AG04450 (cell line): ENCODE data around the gene SCGB1A1. TPM values are rescaled to one million over a fixed set of nuclear protein-coding genes. Genes with fewer than 3 reads are reported as not detected.

Experiments used
- CTCF ChIA-PET: fragments of 300-600, 350-600 bp; formaldehyde crosslinking; extraction: SDS; loops from one replicate; lab custom pipeline; 2022; ENCODE audit warnings: antibody characterized with exemption, inconsistent platforms; lab: Charles Lee
- POLR2A ChIA-PET: fragments of 350-600 bp; formaldehyde crosslinking; extraction: SDS; loops from one replicate; lab custom pipeline; 2021; ENCODE audit warnings: antibody characterized with exemption, inconsistent platforms; lab: Yijun Ruan, JAX
- DNase-seq: peaks from one replicate; pipeline ENCODE4 v3.0.0-alpha.2; 2011; ENCODE audit warnings: low read depth, low spot score
- H3K27ac ChIP-seq: one replicate; pipeline ENCODE4 v1.5.1; 2012; ENCODE audit warnings: low read depth, low read length, control low read depth
- H3K27me3 ChIP-seq: one replicate; pipeline ENCODE4 v1.6.0; 2012; ENCODE audit warnings: low read length; ENCODE audit not compliant: control insufficient read depth, insufficient read depth
- H3K4me3 ChIP-seq: 2 replicates; pipeline ENCODE4 v1.5.1; 2011; ENCODE audit warnings: mild to moderate bottlenecking, low read depth, low read length, control low read depth
- H3K9me3 ChIP-seq: 2 replicates; pipeline ENCODE4 v1.5.1; 2012; ENCODE audit warnings: low read length; ENCODE audit not compliant: control insufficient read depth, insufficient read depth
- polyA plus RNA-seq: library from polyadenylated mRNA; depleted of rRNA; stranded (reverse); fragments of >200 nt; gene quantifications from 2 replicates; pipeline ENCODE4 v1.2.3, GENCODE V29; 2011
- TF ChIP-seq, protein P1 (sequence below): IDR thresholded peaks from 2 replicates; pipeline ENCODE4 v1.5.1; 2011; ENCODE audit warnings: low read depth, low read length, control low read depth, inconsistent platforms

SCGB1A1 gene
- polyA plus RNA-seq, 1 experiment, result not detected

DNA sequence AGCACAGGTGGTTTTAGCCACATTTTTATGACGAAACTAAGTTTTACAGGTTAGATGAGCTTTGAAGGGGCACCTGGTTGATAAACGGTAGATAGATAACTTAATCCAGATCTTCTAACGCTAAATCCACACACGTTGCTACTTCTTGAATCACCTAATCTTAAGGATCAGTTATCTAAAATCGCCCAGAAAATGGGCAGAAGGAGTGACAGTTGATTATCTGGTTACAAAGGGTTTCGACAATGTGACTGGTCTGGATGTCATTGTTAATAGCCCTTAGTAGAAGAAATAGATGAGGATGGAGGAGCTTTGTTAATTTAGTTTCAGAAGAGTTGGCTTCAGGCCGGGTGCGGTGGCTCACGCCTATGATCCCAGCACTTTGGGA lies 43.7 kb downstream of the SCGB1A1 start:
- no peak for DNase-seq
- H3K9me3 ChIP-seq, result no peaks in the 10 kb centered on the region
- no peak overlapping the region for H3K27ac ChIP-seq
- no peaks in the 10 kb centered on the region for H3K27me3 ChIP-seq
- H3K4me3 ChIP-seq, result no peak overlapping the region
- TF ChIP-seq, protein P1, sequence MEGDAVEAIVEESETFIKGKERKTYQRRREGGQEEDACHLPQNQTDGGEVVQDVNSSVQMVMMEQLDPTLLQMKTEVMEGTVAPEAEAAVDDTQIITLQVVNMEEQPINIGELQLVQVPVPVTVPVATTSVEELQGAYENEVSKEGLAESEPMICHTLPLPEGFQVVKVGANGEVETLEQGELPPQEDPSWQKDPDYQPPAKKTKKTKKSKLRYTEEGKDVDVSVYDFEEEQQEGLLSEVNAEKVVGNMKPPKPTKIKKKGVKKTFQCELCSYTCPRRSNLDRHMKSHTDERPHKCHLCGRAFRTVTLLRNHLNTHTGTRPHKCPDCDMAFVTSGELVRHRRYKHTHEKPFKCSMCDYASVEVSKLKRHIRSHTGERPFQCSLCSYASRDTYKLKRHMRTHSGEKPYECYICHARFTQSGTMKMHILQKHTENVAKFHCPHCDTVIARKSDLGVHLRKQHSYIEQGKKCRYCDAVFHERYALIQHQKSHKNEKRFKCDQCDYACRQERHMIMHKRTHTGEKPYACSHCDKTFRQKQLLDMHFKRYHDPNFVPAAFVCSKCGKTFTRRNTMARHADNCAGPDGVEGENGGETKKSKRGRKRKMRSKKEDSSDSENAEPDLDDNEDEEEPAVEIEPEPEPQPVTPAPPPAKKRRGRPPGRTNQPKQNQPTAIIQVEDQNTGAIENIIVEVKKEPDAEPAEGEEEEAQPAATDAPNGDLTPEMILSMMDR, result no peak
- ChIA-PET POLR2A (interaction anchor here (0.7 kb wide), 1 partner anchor 45 kb away, joined by 10 read pairs; no protein-coding TSS in a partner anchor), CTCF (interaction anchor here (0.6 to 1.6 kb wide), 5 partner anchors 12 to 354 kb away, joined by 3 to 4 read pairs (median 3); no protein-coding TSS in a partner anchor)

DNA sequence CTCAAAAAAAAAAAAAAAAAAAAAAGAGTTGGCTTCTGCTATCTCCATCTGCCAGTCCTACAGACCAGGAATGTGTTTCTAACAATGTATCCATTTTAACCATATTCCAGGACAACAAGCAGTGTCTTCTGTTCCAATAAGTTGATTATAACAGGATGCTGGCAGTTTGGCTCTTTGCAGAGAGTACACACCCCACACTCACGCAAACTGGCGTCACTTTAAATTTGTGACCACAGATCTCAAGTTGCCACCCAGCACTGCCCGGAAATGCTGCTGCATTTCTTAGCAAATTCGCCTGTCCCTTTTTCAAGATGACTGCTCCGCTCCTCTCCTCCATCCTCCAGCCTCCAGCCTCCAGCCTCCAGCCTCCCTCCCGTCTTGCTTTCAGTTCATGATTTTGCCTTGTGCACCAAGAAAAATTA lies 44.3 kb downstream of the SCGB1A1 start:
- ChIA-PET POLR2A (interaction anchor here (0.7 kb wide), 1 partner anchor 44 kb away, joined by 10 read pairs; no protein-coding TSS in a partner anchor), CTCF (interaction anchor here (0.6 to 1.6 kb wide), 5 partner anchors 18 to 355 kb away, joined by 3 to 4 read pairs (median 3); no protein-coding TSS in a partner anchor)
- no peak overlapping the region for H3K4me3 ChIP-seq
- no peak overlapping the region for H3K27ac ChIP-seq
- TF ChIP-seq, protein P1, result no peak
- no peaks in the 10 kb centered on the region for H3K9me3 ChIP-seq
- DNase-seq, result no peak
- no peaks in the 10 kb centered on the region for H3K27me3 ChIP-seq

DNA sequence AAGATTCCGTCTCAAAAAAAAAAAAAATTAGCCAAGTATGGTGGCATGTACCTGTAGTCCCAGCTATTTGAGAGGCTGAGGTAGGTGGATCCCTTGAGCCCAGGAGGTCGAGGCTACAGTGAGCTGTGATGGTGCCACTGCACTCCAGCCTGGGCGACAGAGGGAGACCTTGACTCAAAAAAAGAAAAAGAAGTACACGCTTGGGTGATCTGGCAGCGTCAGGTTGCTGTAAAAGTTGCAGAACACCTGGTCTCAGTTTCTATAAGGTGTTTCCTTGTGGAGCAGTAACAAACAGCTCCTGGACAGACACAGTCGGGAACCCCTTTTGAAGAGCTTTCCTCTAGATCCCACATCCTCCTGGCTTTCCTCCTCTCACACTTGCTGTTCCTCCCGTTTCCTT lies 45.8 kb downstream of the SCGB1A1 start:
- CTCF ChIA-PET, result no interaction called here

DNA sequence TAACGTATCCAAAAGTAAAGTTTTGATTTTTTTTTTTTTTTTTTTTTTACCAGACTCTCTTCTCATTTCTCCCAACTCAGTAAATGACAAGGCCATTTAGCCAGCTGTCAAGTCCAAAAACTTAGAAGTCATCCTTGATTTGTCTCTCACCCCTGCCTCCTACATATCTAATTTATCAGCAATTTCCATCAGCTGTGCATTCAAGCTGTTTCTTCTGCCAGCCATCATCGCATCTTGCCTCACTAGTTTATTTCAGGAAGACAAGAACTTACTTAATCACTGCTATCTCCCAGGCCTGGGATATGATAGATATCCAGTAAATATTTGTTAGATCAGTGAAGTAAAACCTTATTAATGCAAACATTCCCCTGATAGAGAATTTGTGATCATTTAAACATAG lies 47.6 kb downstream of the SCGB1A1 start:
- H3K27ac ChIP-seq, result no peak overlapping the region
- no peak overlapping the region for H3K4me3 ChIP-seq
- ChIA-PET CTCF (interaction anchor here (0.7 to 1.3 kb wide), 3 partner anchors 38 to 77 kb away, joined by 3 to 7 read pairs (median 6); no protein-coding TSS in a partner anchor), POLR2A (no interaction called here)
- TF ChIP-seq, protein P1, result no peak
- no peaks in the 10 kb centered on the region for H3K27me3 ChIP-seq
- no peaks in the 10 kb centered on the region for H3K9me3 ChIP-seq
- DNase-seq, result no peak

More for the DNA sequence above, 45.8 kb downstream of the SCGB1A1 start:
- Histone ChIP-seq H3K27ac (no peak overlapping the region), H3K27me3 (no peaks in the 10 kb centered on the region), H3K9me3 (no peaks in the 10 kb centered on the region), H3K4me3 (no peak overlapping the region)
- POLR2A ChIA-PET, result no interaction called here
- TF ChIP-seq, protein P1, result no peak
- no peak for DNase-seq

DNA sequence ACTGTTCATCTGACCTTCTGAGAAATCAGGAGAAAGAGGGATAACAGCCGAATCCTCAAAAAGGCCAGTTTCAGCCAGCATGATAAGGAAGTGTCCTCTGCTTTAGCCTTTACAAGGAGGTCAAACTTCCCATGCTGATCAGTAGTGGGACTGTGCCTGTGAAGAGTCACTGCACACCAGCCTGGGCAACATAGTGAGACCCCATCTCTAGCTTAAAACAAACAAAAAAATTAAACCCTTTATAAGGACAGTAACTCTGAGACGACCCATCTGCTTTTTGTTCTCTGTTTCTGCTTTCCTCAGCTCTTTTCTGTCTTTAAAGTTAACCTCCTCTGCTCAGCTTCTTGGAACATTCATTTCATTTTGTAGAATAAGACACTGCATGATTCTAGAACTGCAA lies 49.7 kb downstream of the SCGB1A1 start:
- TF ChIP-seq, protein P1, result no peak
- H3K27ac ChIP-seq, result no peak overlapping the region
- ChIA-PET CTCF (interaction anchor here (1.9 kb wide), 1 partner anchor 44 kb away, joined by 8 read pairs; no protein-coding TSS in a partner anchor), POLR2A (no interaction called here)
- no peak for DNase-seq
- H3K4me3 ChIP-seq, result no peak overlapping the region
- no peaks in the 10 kb centered on the region for H3K9me3 ChIP-seq
- no peaks in the 10 kb centered on the region for H3K27me3 ChIP-seq
